Erythroblast (primary cell): ENCODE data around the gene BRDT.

ENCODE experiments used
- GATA1 ChIP-seq: IDR thresholded peaks from 2 replicates; pipeline ENCODE4 v1.6.1; 2011; ENCODE audit warnings: low read depth, mild to moderate bottlenecking, control low read depth, low read length, moderate library complexity
- POLR2A ChIP-seq: IDR thresholded peaks from 2 replicates; pipeline ENCODE4 v1.6.1; 2011; ENCODE audit warnings: mild to moderate bottlenecking, low read length

DNA sequence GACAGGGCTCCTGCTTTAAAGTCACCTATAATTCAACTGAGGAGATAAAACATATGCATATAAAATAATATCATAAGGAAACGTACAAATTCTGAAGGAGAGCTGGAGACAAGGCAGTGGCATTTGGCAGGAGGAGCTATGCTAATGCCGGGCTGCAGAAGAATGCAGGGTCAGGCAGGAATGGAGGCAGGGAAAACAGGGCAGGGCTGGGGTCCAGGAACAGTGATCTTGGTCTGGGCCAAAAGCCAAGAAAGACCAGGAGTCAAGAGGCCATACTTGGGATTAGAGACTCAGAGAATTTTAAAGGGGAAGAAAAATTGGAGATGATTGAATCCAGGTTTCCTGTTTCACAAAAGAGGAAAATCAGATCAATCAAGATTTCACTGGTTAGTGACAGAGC, 20.0 kb upstream of the BRDT start:
- TF ChIP-seq POLR2A = no peak
- no peak for TF ChIP-seq GATA1
